Left lung (tissue), 10 donors: ENCODE measurements around the gene PTRH1. TPM values are rescaled to one million over a fixed set of nuclear protein-coding genes. Genes with fewer than 3 reads are reported as not detected.
"Not testable (repeated sequence)": the region's sequence is repeated elsewhere in the genome, so short reads cannot be mapped to it uniquely, and the experiment has no call there.

Experiments used
- ATAC-seq: fragments of 200-7000 bp; cut with Tn5 transposase; one replicate; pipeline ENCODE4 v1.9.1; 2020; ENCODE audit warnings: moderate library complexity
- DNase-seq, 4 donors: peaks; one replicate each; pipeline ENCODE4 v3.0.0-alpha.2; 2013 to 2020
- H3K27ac ChIP-seq, 2 donors: fragments of 200-600 bp; sonication (generic) in 1 of 2; one replicate each; pipeline versions ENCODE4 v1.5.0 to v1.8.0; 2020 to 2021
- H3K27me3 ChIP-seq, 2 donors: fragments of 200-600 bp; sonication (generic) in 1 of 2; one replicate each; pipeline versions ENCODE4 v1.5.0 to v1.8.0; 2020 to 2021
- H3K36me3 ChIP-seq, 2 donors: fragments of 200-600 bp; sonication (generic) in 1 of 2; one replicate each; pipeline versions ENCODE4 v1.5.0 to v1.8.0; 2020 to 2021
- H3K4me1 ChIP-seq, 2 donors: fragments of 200-600 bp; one replicate each; pipeline ENCODE4 v1.8.0; 2021
- H3K4me3 ChIP-seq, 2 donors: fragments of 200-600 bp; sonication (generic) in 1 of 2; one replicate each; pipeline versions ENCODE4 v1.5.0 to v1.8.0; 2020 to 2021; ENCODE audit warnings: mild to moderate bottlenecking in 1 of 2
- H3K9me3 ChIP-seq, 2 donors: fragments of 200-600 bp; sonication (generic) in 1 of 2; one replicate each; pipeline versions ENCODE4 v1.5.0 to v1.8.0; 2020 to 2021
- intact Hi-C, 2 donors: fragments of 100-400 bp; cut with DNase I; formaldehyde crosslinking; loops; one replicate each; pipeline versions ENCODE4 v1.11.2 to v1.14.2; 2022
- polyA plus RNA-seq, 6 donors: library from polyadenylated mRNA; unstranded; fragments of 120-200 nt; gene quantifications; one replicate each; pipeline ENCODE4 v1.2.1, GENCODE V29; 2013; ENCODE audit not compliant: insufficient read length in 6 of 6
- total RNA-seq, 2 donors: library from RNA; stranded (reverse); fragmentation: NEBNext Ultra II Directional; extraction: Animal tissue kit (Norgen Biotek cat#: 25700); gene quantifications; one replicate each; pipeline ENCODE4 v1.2.1, GENCODE V29; 2021
- TF ChIP-seq, protein P1 (sequence below), 2 donors: fragments of 200-600 bp; sonication (generic) in 1 of 2; IDR thresholded peaks; one replicate each; pipeline versions ENCODE4 v1.5.0 to v1.8.0; 2021; ENCODE audit warnings: antibody characterized with exemption in 2 of 2
- donor health status: DM: no; HTN: yes; CAD: no.
- donor health status: DM: no; HTN: no; CAD: no.

Gene PTRH1
- total and polyA plus RNA-seq, 8 donors: 3.6 to 20.2 (median 6.8) TPM

DNA sequence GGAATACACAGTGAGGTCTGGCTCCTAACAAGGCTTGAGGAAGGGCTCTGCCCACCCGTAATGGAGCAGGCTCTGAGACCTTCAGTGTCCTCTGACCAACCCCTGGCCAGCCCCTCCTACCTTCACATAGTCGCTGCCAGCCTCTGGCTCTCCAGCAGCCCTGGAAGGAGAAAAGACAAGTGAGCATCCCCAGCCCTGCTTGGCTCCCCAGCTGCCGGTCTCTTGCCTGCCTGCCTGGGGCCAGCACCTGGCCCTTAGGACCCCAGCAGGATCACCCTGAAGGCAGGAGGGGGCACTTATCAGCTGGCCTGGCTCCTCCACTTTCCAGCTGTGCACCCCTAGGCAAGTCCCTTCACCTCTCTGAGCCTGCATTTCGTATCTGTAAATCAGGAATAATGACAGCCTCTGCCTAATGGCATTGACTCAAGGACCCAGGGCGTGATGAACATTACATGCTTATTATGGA is 46.1 kb upstream of the PTRH1 start:
- Histone ChIP-seq H3K27ac (peak overlapping the region; percentile 26 to 70), H3K4me1 (peaks cover 0 to 54% of the 10 kb centered on the region in 2 donors), H3K36me3 (peaks cover 0 to 28% of the 10 kb centered on the region in 2 donors), H3K4me3 (peak overlapping the region in 1 of 2 donors; percentile 30), H3K9me3 (no peaks in the 10 kb centered on the region), H3K27me3 (peaks cover 0 to 1% of the 10 kb centered on the region in 2 donors)
- TF ChIP-seq, protein P1, sequence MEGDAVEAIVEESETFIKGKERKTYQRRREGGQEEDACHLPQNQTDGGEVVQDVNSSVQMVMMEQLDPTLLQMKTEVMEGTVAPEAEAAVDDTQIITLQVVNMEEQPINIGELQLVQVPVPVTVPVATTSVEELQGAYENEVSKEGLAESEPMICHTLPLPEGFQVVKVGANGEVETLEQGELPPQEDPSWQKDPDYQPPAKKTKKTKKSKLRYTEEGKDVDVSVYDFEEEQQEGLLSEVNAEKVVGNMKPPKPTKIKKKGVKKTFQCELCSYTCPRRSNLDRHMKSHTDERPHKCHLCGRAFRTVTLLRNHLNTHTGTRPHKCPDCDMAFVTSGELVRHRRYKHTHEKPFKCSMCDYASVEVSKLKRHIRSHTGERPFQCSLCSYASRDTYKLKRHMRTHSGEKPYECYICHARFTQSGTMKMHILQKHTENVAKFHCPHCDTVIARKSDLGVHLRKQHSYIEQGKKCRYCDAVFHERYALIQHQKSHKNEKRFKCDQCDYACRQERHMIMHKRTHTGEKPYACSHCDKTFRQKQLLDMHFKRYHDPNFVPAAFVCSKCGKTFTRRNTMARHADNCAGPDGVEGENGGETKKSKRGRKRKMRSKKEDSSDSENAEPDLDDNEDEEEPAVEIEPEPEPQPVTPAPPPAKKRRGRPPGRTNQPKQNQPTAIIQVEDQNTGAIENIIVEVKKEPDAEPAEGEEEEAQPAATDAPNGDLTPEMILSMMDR (IDR thresholded peaks at IDR 0.05): no peak
- ATAC-seq (no peak), DNase-seq (no peak)
- intact Hi-C loops: no loop called here

DNA sequence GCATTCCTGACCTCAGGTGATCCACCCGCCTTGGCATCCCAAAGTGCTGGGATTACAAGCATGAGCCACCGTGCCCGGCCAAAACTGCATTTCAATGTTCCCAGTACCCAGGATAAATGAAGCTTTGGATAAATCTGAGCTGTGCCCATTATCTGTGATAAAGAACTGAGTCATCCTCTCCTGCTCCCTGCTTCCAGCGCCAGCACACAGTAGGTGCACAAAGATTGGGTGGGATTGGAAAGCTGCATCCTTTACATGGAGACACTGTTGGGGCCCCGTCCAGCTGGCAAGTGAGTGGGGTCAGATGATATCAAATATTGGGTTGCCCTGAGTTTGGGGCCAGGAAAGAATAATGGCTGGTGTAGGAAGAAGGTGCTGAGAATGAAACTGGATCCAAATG is 45.6 kb upstream of the PTRH1 start:
- no peak for DNase-seq
- Histone ChIP-seq H3K4me3 (peak overlapping the region in 1 of 2 donors; percentile 30), H3K9me3 (no peaks in the 10 kb centered on the region), H3K27me3 (peaks cover under 1 to 6% of the 10 kb centered on the region in 2 donors), H3K27ac (peak overlapping the region; percentile 26 to 70), H3K4me1 (peaks cover 0 to 49% of the 10 kb centered on the region in 2 donors), H3K36me3 (peaks cover 0 to 28% of the 10 kb centered on the region in 2 donors)
- intact Hi-C loops: no loop called here
- TF ChIP-seq, protein P1 (IDR thresholded peaks at IDR 0.05): no peak
- no peak for ATAC-seq

- Histone ChIP-seq H3K4me3 (peak overlapping the region in 1 of 2 donors; percentile 7), H3K9me3 (no peaks in the 10 kb centered on the region), H3K27me3 (peaks cover 18 to 28% of the 10 kb centered on the region in 2 donors), H3K27ac (peak overlapping the region in 1 of 2 donors; percentile 55), H3K36me3 (peaks cover 0 to 41% of the 10 kb centered on the region in 2 donors), H3K4me1 (peaks cover 0 to 40% of the 10 kb centered on the region in 2 donors)
- DNase-seq: no peak
- intact Hi-C loops: no loop called here
- no peak for ATAC-seq
- TF ChIP-seq, protein P1 (IDR thresholded peaks at IDR 0.05): no peak
Measured at GRCh38 chr9:127758843-127759242, 43.4 kb upstream of the PTRH1 start.

- intact Hi-C loops: not testable (repeated sequence)
- H3K27me3 ChIP-seq: peaks cover 18 to 37% of the 10 kb centered on the region in 2 donors
Measured at GRCh38 chr9:127756776-127757175, 41.3 kb upstream of the PTRH1 start.

DNA sequence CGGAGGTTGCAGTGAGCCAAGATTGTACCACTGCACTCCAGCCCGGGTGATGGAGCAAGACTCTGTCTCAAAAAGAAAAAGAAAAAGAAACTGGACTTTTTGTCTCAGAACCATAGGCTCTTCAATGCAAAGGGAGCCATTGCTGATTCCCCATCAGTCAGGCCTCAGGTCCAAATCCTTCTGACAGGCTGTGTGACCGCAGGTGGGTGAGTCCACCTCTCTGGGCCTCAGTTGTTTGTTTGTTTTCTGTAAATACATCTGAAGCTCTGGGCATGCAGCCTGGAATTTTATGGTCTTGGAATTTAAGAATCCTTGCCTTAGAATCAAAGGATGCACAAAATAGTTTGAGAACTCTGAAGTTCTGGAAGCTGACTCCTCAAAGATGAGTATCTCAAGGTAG is 40.8 kb upstream of the PTRH1 start:
- Histone ChIP-seq H3K4me1 (peaks cover 0 to 18% of the 10 kb centered on the region in 2 donors), H3K27ac (peak overlapping the region in 1 of 2 donors; percentile 18), H3K27me3 (peaks cover 18 to 37% of the 10 kb centered on the region in 2 donors), H3K36me3 (peaks cover 0 to 50% of the 10 kb centered on the region in 2 donors), H3K4me3 (peak overlapping the region in 1 of 2 donors; percentile 26), H3K9me3 (no peaks in the 10 kb centered on the region)
- ATAC-seq (no peak), DNase-seq (no peak)
- TF ChIP-seq, protein P1 (IDR thresholded peaks at IDR 0.05): no peak
- intact Hi-C loops: no loop called here

More at GRCh38 chr9:127756776-127757175, 41.3 kb upstream of the PTRH1 start:
- DNase-seq, H3K27ac ChIP-seq, H3K4me3 ChIP-seq, ATAC-seq, H3K9me3 ChIP-seq: not testable (repeated sequence)
- Histone ChIP-seq H3K4me1 (peaks cover 0 to 21% of the 10 kb centered on the region in 2 donors), H3K36me3 (peaks cover 0 to 49% of the 10 kb centered on the region in 2 donors)
